ENCODE results near the gene GPBAR1.

The GPBAR1 gene

GRCh38 chr2:218263817-218264641 is 3.2 kb downstream of the GPBAR1 start:
- Histone ChIP-seq H3K4me3 (ENCODE audit: low read length) (no peak overlapping the region), H3K27me3 (ENCODE audit: control insufficient read depth, insufficient read depth, low read length) (no peaks in the 10 kb centered on the region), H3K4me1 (ENCODE audit: control insufficient read depth, insufficient read depth, low read length) (peaks cover 43% of the 10 kb centered on the region), H3K9ac (ENCODE audit: low read length) (no peak overlapping the region), H3K36me3 (ENCODE audit: control insufficient read depth, insufficient read depth, low read length) (peaks cover 26% of the 10 kb centered on the region), H3K27ac (ENCODE audit: low read depth, low read length) (no peak overlapping the region)

GRCh38 chr2:218264773-218265561 is 4.2 kb downstream of the GPBAR1 start:
- H3K36me3 ChIP-seq (ENCODE audit: control insufficient read depth, insufficient read depth, low read length), result peaks cover 26% of the 10 kb centered on the region
- no peak overlapping the region for H3K27ac ChIP-seq (ENCODE audit: low read depth, low read length)
- H3K4me3 ChIP-seq (ENCODE audit: low read length), result no peak overlapping the region

GRCh38 chr2:218265626-218266025 is 4.8 kb downstream of the GPBAR1 start:
- H3K27me3 ChIP-seq (ENCODE audit: control insufficient read depth, insufficient read depth, low read length), result no peaks in the 10 kb centered on the region
- no peak overlapping the region for H3K4me3 ChIP-seq (ENCODE audit: low read length)
- H3K36me3 ChIP-seq (ENCODE audit: control insufficient read depth, insufficient read depth, low read length), result peaks cover 26% of the 10 kb centered on the region
- peaks cover 29% of the 10 kb centered on the region for H3K4me1 ChIP-seq (ENCODE audit: control insufficient read depth, insufficient read depth, low read length)
- H3K9ac ChIP-seq (ENCODE audit: low read length), result no peak overlapping the region
- H3K27ac ChIP-seq (ENCODE audit: low read depth, low read length), result no peak overlapping the region

More at GRCh38 chr2:218264773-218265561, 4.2 kb downstream of the GPBAR1 start:
- Histone ChIP-seq H3K9ac (ENCODE audit: low read length) (no peak overlapping the region), H3K27me3 (ENCODE audit: control insufficient read depth, insufficient read depth, low read length) (no peaks in the 10 kb centered on the region), H3K4me1 (ENCODE audit: control insufficient read depth, insufficient read depth, low read length) (peaks cover 36% of the 10 kb centered on the region)

GRCh38 chr2:218266316-218266979 is 5.6 kb downstream of the GPBAR1 start:
- Histone ChIP-seq H3K27ac (ENCODE audit: low read depth, low read length) (no peak overlapping the region), H3K9ac (ENCODE audit: low read length) (no peak overlapping the region), H3K36me3 (ENCODE audit: control insufficient read depth, insufficient read depth, low read length) (peaks cover 26% of the 10 kb centered on the region), H3K4me3 (ENCODE audit: low read length) (no peak overlapping the region), H3K27me3 (ENCODE audit: control insufficient read depth, insufficient read depth, low read length) (no peaks in the 10 kb centered on the region), H3K4me1 (ENCODE audit: control insufficient read depth, insufficient read depth, low read length) (peaks cover 28% of the 10 kb centered on the region)

- no peak overlapping the region for H3K27ac ChIP-seq (ENCODE audit: low read depth, low read length)
- no peak overlapping the region for H3K4me3 ChIP-seq (ENCODE audit: low read length)
- peaks cover 26% of the 10 kb centered on the region for H3K36me3 ChIP-seq (ENCODE audit: control insufficient read depth, insufficient read depth, low read length)
- H3K4me1 ChIP-seq (ENCODE audit: control insufficient read depth, insufficient read depth, low read length), result peaks cover 26% of the 10 kb centered on the region
- H3K27me3 ChIP-seq (ENCODE audit: control insufficient read depth, insufficient read depth, low read length), result no peaks in the 10 kb centered on the region
- H3K9ac ChIP-seq (ENCODE audit: low read length), result no peak overlapping the region
Observed at GRCh38 chr2:218267259-218267658, 6.4 kb downstream of the GPBAR1 start.

GRCh38 chr2:218269900-218270720 is 9.3 kb downstream of the GPBAR1 start, which contains the start of the genes AAMP and PNKD:
Gene AAMP, minus strand, starts transcription at chr2:218270137. Its CDS starts 51 bp downstream, at chr2:218270086.
Gene PNKD, plus strand, starts transcription at chr2:218270519. Its CDS starts 17 bp downstream, at chr2:218270536.
- peak within 1 kb of the TSS; percentile 53 for H3K27ac ChIP-seq (ENCODE audit: low read depth, low read length)
- H3K4me1 ChIP-seq (ENCODE audit: control insufficient read depth, insufficient read depth, low read length), result peaks cover 21% of the 10 kb centered on the region
- H3K36me3 ChIP-seq (ENCODE audit: control insufficient read depth, insufficient read depth, low read length), result peaks cover 29% of the 10 kb centered on the region
- H3K27me3 ChIP-seq (ENCODE audit: control insufficient read depth, insufficient read depth, low read length), result no peaks in the 10 kb centered on the region
- peak within 1 kb of the TSS; percentile 81 for H3K4me3 ChIP-seq (ENCODE audit: low read length)
- peak within 1 kb of the TSS; percentile 47 for H3K9ac ChIP-seq (ENCODE audit: low read length)

GRCh38 chr2:218270721-218271486 is 10.1 kb downstream of the GPBAR1 start:
- peak overlapping the region; percentile 67 for H3K4me3 ChIP-seq (ENCODE audit: low read length)
- H3K27me3 ChIP-seq (ENCODE audit: control insufficient read depth, insufficient read depth, low read length), result no peaks in the 10 kb centered on the region
- H3K9ac ChIP-seq (ENCODE audit: low read length), result peak overlapping the region; percentile 12
- peaks cover 21% of the 10 kb centered on the region for H3K4me1 ChIP-seq (ENCODE audit: control insufficient read depth, insufficient read depth, low read length)
- peaks cover 29% of the 10 kb centered on the region for H3K36me3 ChIP-seq (ENCODE audit: control insufficient read depth, insufficient read depth, low read length)
- H3K27ac ChIP-seq (ENCODE audit: low read depth, low read length), result peak overlapping the region; percentile 34

- H3K4me3 ChIP-seq (ENCODE audit: low read length), result peak overlapping the region; percentile 67
- H3K36me3 ChIP-seq (ENCODE audit: control insufficient read depth, insufficient read depth, low read length), result peaks cover 25% of the 10 kb centered on the region
- H3K27me3 ChIP-seq (ENCODE audit: control insufficient read depth, insufficient read depth, low read length), result no peaks in the 10 kb centered on the region
- no peak overlapping the region for H3K9ac ChIP-seq (ENCODE audit: low read length)
- peaks cover 21% of the 10 kb centered on the region for H3K4me1 ChIP-seq (ENCODE audit: control insufficient read depth, insufficient read depth, low read length)
- peak overlapping the region; percentile 25 for H3K27ac ChIP-seq (ENCODE audit: low read depth, low read length)
Observed at GRCh38 chr2:218271487-218271797, 10.6 kb downstream of the GPBAR1 start.

GRCh38 chr2:218271865-218272530 is 11.2 kb downstream of the GPBAR1 start:
- H3K9ac ChIP-seq (ENCODE audit: low read length), result no peak overlapping the region
- H3K36me3 ChIP-seq (ENCODE audit: control insufficient read depth, insufficient read depth, low read length), result peaks cover 27% of the 10 kb centered on the region
- H3K4me1 ChIP-seq (ENCODE audit: control insufficient read depth, insufficient read depth, low read length), result peaks cover 21% of the 10 kb centered on the region
- H3K4me3 ChIP-seq (ENCODE audit: low read length), result peak overlapping the region; percentile 67
- H3K27me3 ChIP-seq (ENCODE audit: control insufficient read depth, insufficient read depth, low read length), result no peaks in the 10 kb centered on the region
- peak overlapping the region; percentile 80 for H3K27ac ChIP-seq (ENCODE audit: low read depth, low read length)

- peak overlapping the region; percentile 37 for H3K4me3 ChIP-seq (ENCODE audit: low read length)
- H3K27me3 ChIP-seq (ENCODE audit: control insufficient read depth, insufficient read depth, low read length), result no peaks in the 10 kb centered on the region
- H3K36me3 ChIP-seq (ENCODE audit: control insufficient read depth, insufficient read depth, low read length), result peaks cover 31% of the 10 kb centered on the region
- H3K4me1 ChIP-seq (ENCODE audit: control insufficient read depth, insufficient read depth, low read length), result peaks cover 21% of the 10 kb centered on the region
- H3K27ac ChIP-seq (ENCODE audit: low read depth, low read length), result peak overlapping the region; percentile 80
- no peak overlapping the region for H3K9ac ChIP-seq (ENCODE audit: low read length)
Observed at GRCh38 chr2:218272531-218273212, 11.9 kb downstream of the GPBAR1 start.

Measured in rectal smooth muscle tissue (tissue), 1 donor.